DND-41 (cell line): ENCODE data around the gene FAM107B.

ENCODE experiments used
- ATAC-seq: fragments of 200-7000 bp; cut with Tn5 transposase; 3 replicates; pipeline ENCODE4 v1.9.1; 2021; ENCODE audit warnings: low read depth; ENCODE audit not compliant: insufficient read depth
- DNase-seq: peaks from one replicate; pipeline ENCODE4 v3.0.0-alpha.2; 2020
- H2AFZ ChIP-seq: 2 replicates; pipeline ENCODE4 v1.6.0; 2012; ENCODE audit warnings: low read depth, low read length
- H3K27ac ChIP-seq: 2 replicates; pipeline ENCODE4 v1.5.1; 2012; ENCODE audit warnings: low read length, inconsistent platforms
- H3K27me3 ChIP-seq: fragments of 200-600 bp; sonication (generic); 2 replicates; pipeline ENCODE4 v1.6.0; 2012; ENCODE audit warnings: low read length, mild to moderate bottlenecking, inconsistent platforms; ENCODE audit not compliant: insufficient read depth, poor library complexity
- H3K36me3 ChIP-seq: 2 replicates; pipeline ENCODE4 v1.5.1; 2012; ENCODE audit warnings: low read length, inconsistent platforms; ENCODE audit not compliant: insufficient read depth
- H3K4me1 ChIP-seq: 2 replicates; pipeline ENCODE4 v1.5.1; 2012; ENCODE audit warnings: mild to moderate bottlenecking, low read length; ENCODE audit not compliant: insufficient read depth
- H3K4me2 ChIP-seq: 2 replicates; pipeline ENCODE4 v1.6.0; 2012; ENCODE audit warnings: mild to moderate bottlenecking, moderate library complexity, low read length, inconsistent platforms; ENCODE audit not compliant: insufficient read depth
- H3K4me3 ChIP-seq, 2 experiments: fragments of 200-600 bp in 1 of 2; shearing (Covaris generic) in 1 of 2; 2 replicates each; pipeline ENCODE4 v1.5.1; 2012 to 2016; ENCODE audit warnings: inconsistent platforms in 2 of 2, low read length in 2 of 2, mild to moderate bottlenecking in 2 of 2, low read depth in 1 of 2, moderate library complexity in 1 of 2
- H3K79me2 ChIP-seq: 2 replicates; pipeline ENCODE4 v1.6.0; 2012; ENCODE audit warnings: low read length, inconsistent platforms; ENCODE audit not compliant: insufficient read depth
- H3K9ac ChIP-seq: 2 replicates; pipeline ENCODE4 v1.6.0; 2012; ENCODE audit warnings: low read depth, mild to moderate bottlenecking, inconsistent platforms, low read length, moderate library complexity
- H3K9me3 ChIP-seq: 2 replicates; pipeline ENCODE4 v1.5.1; 2012; ENCODE audit warnings: low read length, moderate library complexity, mild to moderate bottlenecking, inconsistent platforms; ENCODE audit not compliant: insufficient read depth, severe bottlenecking
- H4K20me1 ChIP-seq: 2 replicates; pipeline ENCODE4 v1.6.0; 2012; ENCODE audit warnings: low read length; ENCODE audit not compliant: insufficient read depth
- EZH2 ChIP-seq: IDR thresholded peaks from 3 replicates; pipeline ENCODE4 v1.6.1; 2012; ENCODE audit warnings: borderline replicate concordance, low read depth, mild to moderate bottlenecking, moderate library complexity, low read length, inconsistent platforms; ENCODE audit not compliant: severe bottlenecking
- TF ChIP-seq, protein P1 (sequence below): IDR thresholded peaks from 2 replicates; pipeline ENCODE4 v1.5.1; 2012; ENCODE audit warnings: borderline replicate concordance, low read length, moderate library complexity, mild to moderate bottlenecking; ENCODE audit not compliant: poor library complexity, severe bottlenecking; ENCODE audit errors: extremely low read depth

The FAM107B gene

DNA sequence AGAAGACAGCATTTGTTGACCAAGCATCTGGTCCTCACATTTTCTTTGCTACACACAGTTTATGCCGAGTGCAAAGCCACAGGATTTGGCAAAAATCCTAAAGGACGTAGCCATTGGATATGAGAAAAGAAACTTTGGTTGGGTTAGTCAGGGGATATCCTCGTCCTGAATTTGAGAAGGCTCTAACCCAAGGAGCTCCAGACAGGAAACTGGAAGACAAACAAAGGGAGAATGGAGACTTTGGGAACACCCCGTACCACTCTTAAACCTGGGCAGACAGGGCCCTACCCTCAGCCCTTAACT lies 297.3 kb downstream of the FAM107B start:
- H4K20me1 ChIP-seq: no peaks in the 10 kb centered on the region
- H3K36me3 ChIP-seq: no peaks in the 10 kb centered on the region
- ATAC-seq: no peak
- no peak overlapping the region for H2AFZ ChIP-seq
- no peak overlapping the region for H3K27ac ChIP-seq
- peaks cover 20% of the 10 kb centered on the region for H3K27me3 ChIP-seq
- no peak overlapping the region for H3K9ac ChIP-seq
- no peaks in the 10 kb centered on the region for H3K4me1 ChIP-seq
- no peaks in the 10 kb centered on the region for H3K79me2 ChIP-seq
- no peak overlapping the region for H3K4me3 ChIP-seq
- TF ChIP-seq EZH2: no peak
- TF ChIP-seq, protein P1, sequence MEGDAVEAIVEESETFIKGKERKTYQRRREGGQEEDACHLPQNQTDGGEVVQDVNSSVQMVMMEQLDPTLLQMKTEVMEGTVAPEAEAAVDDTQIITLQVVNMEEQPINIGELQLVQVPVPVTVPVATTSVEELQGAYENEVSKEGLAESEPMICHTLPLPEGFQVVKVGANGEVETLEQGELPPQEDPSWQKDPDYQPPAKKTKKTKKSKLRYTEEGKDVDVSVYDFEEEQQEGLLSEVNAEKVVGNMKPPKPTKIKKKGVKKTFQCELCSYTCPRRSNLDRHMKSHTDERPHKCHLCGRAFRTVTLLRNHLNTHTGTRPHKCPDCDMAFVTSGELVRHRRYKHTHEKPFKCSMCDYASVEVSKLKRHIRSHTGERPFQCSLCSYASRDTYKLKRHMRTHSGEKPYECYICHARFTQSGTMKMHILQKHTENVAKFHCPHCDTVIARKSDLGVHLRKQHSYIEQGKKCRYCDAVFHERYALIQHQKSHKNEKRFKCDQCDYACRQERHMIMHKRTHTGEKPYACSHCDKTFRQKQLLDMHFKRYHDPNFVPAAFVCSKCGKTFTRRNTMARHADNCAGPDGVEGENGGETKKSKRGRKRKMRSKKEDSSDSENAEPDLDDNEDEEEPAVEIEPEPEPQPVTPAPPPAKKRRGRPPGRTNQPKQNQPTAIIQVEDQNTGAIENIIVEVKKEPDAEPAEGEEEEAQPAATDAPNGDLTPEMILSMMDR: no peak
- H3K4me2 ChIP-seq: no peak overlapping the region
- no peak for DNase-seq
- no peaks in the 10 kb centered on the region for H3K9me3 ChIP-seq

DNA sequence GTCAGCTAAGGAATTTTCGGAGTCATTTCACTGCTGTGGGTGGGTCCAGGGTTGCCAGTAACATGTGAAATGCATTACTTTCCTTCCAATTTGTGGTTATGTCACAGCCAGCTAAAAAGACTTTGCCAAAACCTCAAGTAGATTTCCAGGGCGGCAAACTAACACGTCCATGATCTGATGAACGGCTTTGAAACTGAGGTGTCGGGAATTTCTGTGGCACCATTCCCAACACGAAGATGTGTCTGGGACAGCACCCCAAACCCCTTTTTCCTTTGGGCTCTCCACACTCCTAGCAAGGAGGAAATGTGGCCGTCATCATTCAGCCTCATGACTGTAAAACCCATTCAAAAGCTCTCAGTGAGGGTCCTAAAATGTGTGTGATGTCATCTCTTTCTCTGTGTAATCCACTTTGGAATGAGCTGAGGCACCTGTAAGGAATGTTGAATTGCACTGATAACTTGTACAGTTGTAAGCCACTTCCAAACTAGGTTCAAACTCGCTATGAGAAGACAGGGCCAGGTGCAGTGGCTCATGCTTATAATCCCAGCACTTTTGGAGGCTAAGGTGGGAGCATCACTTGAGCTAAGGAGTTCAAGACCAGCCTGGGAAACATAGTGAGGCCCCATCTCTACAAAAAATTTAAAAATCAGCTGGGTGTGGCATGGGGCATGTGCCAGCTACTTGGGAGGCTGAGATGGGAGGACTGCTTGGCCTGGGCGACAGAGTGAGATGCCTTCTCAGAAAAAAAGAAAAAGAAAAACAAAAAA lies 297.9 kb downstream of the FAM107B start:
- H3K9ac ChIP-seq: no peak overlapping the region
- H3K27me3 ChIP-seq: peaks cover 20% of the 10 kb centered on the region
- no peak overlapping the region for H3K4me2 ChIP-seq
- ATAC-seq: no peak
- TF ChIP-seq, protein P1: no peak
- no peak for TF ChIP-seq EZH2
- no peaks in the 10 kb centered on the region for H3K4me1 ChIP-seq
- no peaks in the 10 kb centered on the region for H3K36me3 ChIP-seq
- H2AFZ ChIP-seq: no peak overlapping the region
- DNase-seq: no peak
- H3K79me2 ChIP-seq: no peaks in the 10 kb centered on the region
- H3K9me3 ChIP-seq: no peaks in the 10 kb centered on the region
- no peak overlapping the region for H3K27ac ChIP-seq
- H4K20me1 ChIP-seq: no peaks in the 10 kb centered on the region
- H3K4me3 ChIP-seq: no peak overlapping the region

DNA sequence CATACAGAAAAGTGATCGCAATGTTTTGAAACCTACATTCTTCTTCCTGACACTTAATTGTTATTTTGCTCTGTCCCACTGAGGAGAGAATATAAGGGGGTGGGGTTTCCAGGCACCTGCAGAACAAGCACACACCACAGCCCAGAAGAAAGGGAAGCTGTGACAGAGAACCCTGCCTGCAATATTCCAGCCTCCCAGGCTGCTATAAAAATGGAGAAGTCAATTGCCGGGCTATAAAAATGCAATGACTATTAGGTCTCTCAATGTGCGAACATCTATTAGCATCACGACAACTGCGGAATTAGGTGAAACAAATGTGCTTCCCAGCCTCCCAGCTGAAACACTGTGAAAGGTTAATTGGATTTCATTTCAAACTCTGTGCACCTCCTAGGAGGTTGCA lies 298.7 kb downstream of the FAM107B start:
- ATAC-seq (no peak), DNase-seq (no peak)
- no peak overlapping the region for H2AFZ ChIP-seq
- H3K4me2 ChIP-seq: no peak overlapping the region
- H3K9me3 ChIP-seq: no peaks in the 10 kb centered on the region
- H4K20me1 ChIP-seq: no peaks in the 10 kb centered on the region
- peaks cover 20% of the 10 kb centered on the region for H3K27me3 ChIP-seq
- H3K27ac ChIP-seq: no peak overlapping the region
- no peaks in the 10 kb centered on the region for H3K79me2 ChIP-seq
- TF ChIP-seq, protein P1: no peak
- no peak for TF ChIP-seq EZH2
- no peaks in the 10 kb centered on the region for H3K4me1 ChIP-seq
- H3K36me3 ChIP-seq: no peaks in the 10 kb centered on the region
- H3K9ac ChIP-seq: no peak overlapping the region
- H3K4me3 ChIP-seq: no peak overlapping the region

DNA sequence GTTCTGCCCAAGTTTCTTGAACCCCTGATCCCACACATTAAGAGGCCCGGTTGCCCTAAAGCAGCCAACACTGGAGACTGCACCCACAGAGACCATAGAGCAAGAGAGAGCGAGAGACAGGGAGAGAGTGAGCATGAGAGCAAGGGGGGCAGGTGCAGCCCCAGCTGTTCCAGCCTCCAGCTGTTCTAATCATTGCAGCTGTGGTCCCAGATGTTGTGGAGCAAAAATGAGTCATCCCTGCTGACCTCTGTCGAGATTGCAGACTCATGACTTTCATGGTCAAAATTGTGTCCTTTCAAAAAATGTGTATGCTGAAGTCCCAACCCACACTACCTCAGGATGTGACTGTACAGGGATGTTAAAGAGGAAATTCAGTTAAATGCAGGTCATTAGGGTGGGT lies 300.0 kb downstream of the FAM107B start:
- no peak for ATAC-seq
- H3K4me1 ChIP-seq: no peaks in the 10 kb centered on the region
- no peak overlapping the region for H3K4me2 ChIP-seq
- H2AFZ ChIP-seq: no peak overlapping the region
- TF ChIP-seq, protein P1: no peak
- no peak for TF ChIP-seq EZH2
- no peak overlapping the region for H3K4me3 ChIP-seq
- H3K79me2 ChIP-seq: no peaks in the 10 kb centered on the region
- H3K9ac ChIP-seq: no peak overlapping the region
- no peaks in the 10 kb centered on the region for H4K20me1 ChIP-seq
- H3K36me3 ChIP-seq: no peaks in the 10 kb centered on the region
- no peak overlapping the region for H3K27ac ChIP-seq
- no peak for DNase-seq
- peaks cover 17% of the 10 kb centered on the region for H3K27me3 ChIP-seq
- no peaks in the 10 kb centered on the region for H3K9me3 ChIP-seq
